Uterus (tissue), 4 donors: ENCODE data around the gene RCN2. TPM values are rescaled to one million over a fixed set of nuclear protein-coding genes. Genes with fewer than 3 reads are reported as not detected.
"Not testable (repeated sequence)": the region's sequence is repeated elsewhere in the genome, so short reads cannot be mapped to it uniquely, and the experiment has no call there.

Experiments used
- DNase-seq, 2 donors: peaks; one replicate each; pipeline ENCODE4 v3.0.0-alpha.2; 2019 to 2020
- H3K27ac ChIP-seq, 2 donors: fragments of 200-600 bp; sonication (generic); 1 replicate in 1 of 2; 2 replicates in 1 of 2; pipeline ENCODE4 v1.5.1; 2016 to 2018
- H3K27me3 ChIP-seq, 2 donors: fragments of 200-600 bp; sonication (generic); one replicate each; pipeline ENCODE4 v1.5.1; 2018 to 2019; ENCODE audit warnings: control low read depth in 1 of 2
- H3K36me3 ChIP-seq, 2 donors: fragments of 200-600 bp; sonication (generic); one replicate each; pipeline ENCODE4 v1.5.1; 2019; ENCODE audit warnings: control low read depth in 1 of 2
- H3K4me1 ChIP-seq, 2 donors: fragments of 200-600 bp; sonication (generic); one replicate each; pipeline ENCODE4 v1.5.1; 2018 to 2019; ENCODE audit warnings: control low read depth in 1 of 2
- H3K4me3 ChIP-seq, 2 donors: fragments of 200-600 bp; sonication (generic); 1 replicate in 1 of 2; 2 replicates in 1 of 2; pipeline ENCODE4 v1.5.1; 2018 to 2019; ENCODE audit warnings: mild to moderate bottlenecking in 1 of 2
- H3K9me3 ChIP-seq, 2 donors: fragments of 200-600 bp; sonication (generic); one replicate each; pipeline ENCODE4 v1.5.1; 2019; ENCODE audit warnings: control low read depth in 1 of 2
- CTCF ChIP-seq, 4 experiments: fragments of 200-600 bp in 2 of 4; fragments of 450-650 bp in 2 of 4; sonication (generic) in 2 of 4; IDR thresholded peaks; one replicate each; pipeline ENCODE4 v1.5.1; 2016 to 2019; ENCODE audit warnings: antibody characterized with exemption in 4 of 4, mild to moderate bottlenecking in 2 of 4, moderate library complexity in 1 of 4
- POLR2A ChIP-seq, 2 donors: fragments of 450-650 bp; IDR thresholded peaks; one replicate each; pipeline ENCODE4 v1.6.1; 2016; ENCODE audit warnings: antibody characterized with exemption in 2 of 2, mild to moderate bottlenecking in 1 of 2, moderate library complexity in 1 of 2
- intact Hi-C: fragments of 100-400 bp; cut with DNase I; formaldehyde crosslinking; loops from one replicate; pipeline ENCODE4 v1.15.1; 2023; ENCODE audit warnings: low total_unique reads
- total RNA-seq, 4 donors: library from RNA; depleted of rRNA in 3 of 4; stranded (reverse); fragments of >200 nt in 3 of 4; gene quantifications; one replicate each; pipeline versions ENCODE4 v1.1.0 to v1.2.4, GENCODE V29; 2014 to 2023
- donor health status: DM: yes; HTN: yes; CAD: no.

Gene RCN2, protein sequence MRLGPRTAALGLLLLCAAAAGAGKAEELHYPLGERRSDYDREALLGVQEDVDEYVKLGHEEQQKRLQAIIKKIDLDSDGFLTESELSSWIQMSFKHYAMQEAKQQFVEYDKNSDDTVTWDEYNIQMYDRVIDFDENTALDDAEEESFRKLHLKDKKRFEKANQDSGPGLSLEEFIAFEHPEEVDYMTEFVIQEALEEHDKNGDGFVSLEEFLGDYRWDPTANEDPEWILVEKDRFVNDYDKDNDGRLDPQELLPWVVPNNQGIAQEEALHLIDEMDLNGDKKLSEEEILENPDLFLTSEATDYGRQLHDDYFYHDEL
- 100 to 1,000 TPM in 1 of 4 donors, 10 to 100 TPM in 3; 26.1 to 108 (median 46.7) TPM for total RNA-seq

DNA sequence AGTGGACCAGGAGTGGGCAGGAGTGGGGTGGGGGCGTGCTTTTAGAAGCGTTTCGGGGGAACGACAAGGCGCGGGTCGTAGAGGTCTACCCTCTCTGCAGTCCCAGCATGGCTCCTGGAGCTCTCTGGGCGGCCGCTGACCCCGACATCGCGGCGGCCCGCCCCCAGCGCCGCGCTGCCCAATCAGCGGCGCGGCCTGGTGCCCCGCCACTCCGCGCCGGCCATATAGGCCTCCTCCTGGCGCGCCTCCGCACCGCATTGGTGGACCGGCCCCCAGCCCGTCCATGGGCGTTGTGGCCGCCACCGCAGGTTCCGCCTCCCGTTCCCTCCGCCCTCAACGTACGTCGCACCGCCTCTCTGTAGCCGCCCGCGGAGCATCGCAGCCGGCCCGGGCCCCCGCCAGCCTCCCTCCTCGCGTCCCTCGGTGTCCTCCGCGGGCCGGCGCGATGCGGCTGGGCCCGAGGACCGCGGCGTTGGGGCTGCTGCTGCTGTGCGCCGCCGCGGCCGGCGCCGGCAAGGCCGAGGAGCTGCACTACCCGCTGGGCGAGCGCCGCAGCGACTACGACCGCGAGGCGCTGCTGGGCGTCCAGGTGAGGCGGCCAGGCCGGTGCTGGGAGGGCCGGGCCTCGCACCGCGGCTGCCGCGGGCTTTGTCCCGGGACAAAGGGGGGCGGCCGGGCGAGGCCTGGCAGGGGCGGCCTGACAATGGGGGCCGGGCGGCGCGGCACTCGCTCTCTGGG is at the start of gene RCN2:
Gene RCN2, plus strand, starts transcription at position 353 of the 738 bp plus-strand sequence. Its CDS starts 93 bp downstream, at position 446.
- Histone ChIP-seq H3K36me3 (no peaks in the 10 kb centered on the region), H3K27me3 (no peaks in the 10 kb centered on the region), H3K27ac (peak within 1 kb of the TSS; percentile 81 to 85), H3K9me3 (no peaks in the 10 kb centered on the region), H3K4me3 (peak within 1 kb of the TSS; percentile 68 to 76), H3K4me1 (peaks cover 0 to 7% of the 10 kb centered on the region in 2 donors)
- DNase-seq: peak; percentile 95
- TF ChIP-seq POLR2A (IDR thresholded peaks at IDR 0.05) (peak; percentile 86 to 90), CTCF (IDR thresholded peaks at IDR 0.05) (peak in 2 of 4 experiments; percentile 30 to 33)
- intact Hi-C loops: no loop called here

GRCh38 chr15:76885212-76885611 is 46.3 kb upstream of the RCN2 start:
- no peaks in the 10 kb centered on the region for H3K4me1 ChIP-seq
- DNase-seq: no peak
- H3K27me3 ChIP-seq: no peaks in the 10 kb centered on the region
- no peak overlapping the region for H3K27ac ChIP-seq
- TF ChIP-seq CTCF (IDR thresholded peaks at IDR 0.05): no peak
- no peak for TF ChIP-seq POLR2A (IDR thresholded peaks at IDR 0.05)
- H3K36me3 ChIP-seq: no peaks in the 10 kb centered on the region
- intact Hi-C loops: no loop called here
- H3K4me3 ChIP-seq: no peak overlapping the region
- no peaks in the 10 kb centered on the region for H3K9me3 ChIP-seq

- H3K4me3 ChIP-seq, intact Hi-C loops, H3K9me3 ChIP-seq, H3K27ac ChIP-seq, H3K27me3 ChIP-seq, H3K36me3 ChIP-seq, DNase-seq, H3K4me1 ChIP-seq: not testable (repeated sequence)
Observed at GRCh38 chr15:76887280-76888141, 44.0 kb upstream of the RCN2 start.

- H3K27me3 ChIP-seq, H3K9me3 ChIP-seq, H3K27ac ChIP-seq, H3K4me1 ChIP-seq, intact Hi-C loops, H3K36me3 ChIP-seq, DNase-seq, H3K4me3 ChIP-seq: not testable (repeated sequence)
Observed at GRCh38 chr15:76892836-76893235, 38.7 kb upstream of the RCN2 start.

DNA sequence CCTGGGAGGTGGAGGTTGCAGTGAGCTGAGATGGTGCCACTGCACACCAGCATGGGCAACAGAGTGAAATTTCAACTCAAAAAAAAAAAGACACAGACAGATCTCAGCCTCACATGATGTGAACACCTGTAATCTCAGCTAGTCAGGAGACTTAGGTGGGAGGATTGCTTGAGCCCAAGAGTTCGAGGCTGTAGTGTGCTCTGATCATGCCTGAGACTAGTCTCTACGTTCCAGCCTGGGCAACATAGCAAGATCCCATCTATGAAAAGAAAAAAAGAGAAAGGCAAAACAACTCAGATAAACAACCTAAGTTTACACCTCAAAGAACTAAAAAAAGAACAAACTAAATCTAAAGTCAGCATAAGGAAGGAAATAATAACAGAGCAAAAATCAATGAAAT is 37.4 kb upstream of the RCN2 start:
- no peak overlapping the region for H3K27ac ChIP-seq
- no peak overlapping the region for H3K4me3 ChIP-seq
- DNase-seq: no peak
- H3K4me1 ChIP-seq: no peaks in the 10 kb centered on the region
- intact Hi-C loops: no loop called here
- no peaks in the 10 kb centered on the region for H3K27me3 ChIP-seq
- no peaks in the 10 kb centered on the region for H3K36me3 ChIP-seq
- TF ChIP-seq POLR2A (IDR thresholded peaks at IDR 0.05) (no peak), CTCF (IDR thresholded peaks at IDR 0.05) (no peak)
- no peaks in the 10 kb centered on the region for H3K9me3 ChIP-seq
